HTERT RPE-1 (cell line): Measurements from ENCODE around the gene FBXO38.

ENCODE experiments used
- in situ Hi-C: fragments of 300-500 bp; cut with MboI; formaldehyde crosslinking; loops from 4 replicates; pipeline ENCODE4 v1.14.3; 2020; ENCODE audit warnings: low sequenced_read_pairs

Gene FBXO38

GRCh38 chr5:148425808-148426207 lies 42.0 kb downstream of the FBXO38 start:
- in situ Hi-C loops = no loop called here

GRCh38 chr5:148426514-148426913 lies 42.8 kb downstream of the FBXO38 start:
- in situ Hi-C loops = no loop called here

GRCh38 chr5:148427370-148428042 lies 43.7 kb downstream of the FBXO38 start:
- in situ Hi-C loops = no loop called here

- in situ Hi-C loops = no loop called here
These were observed 45.1 kb downstream of the FBXO38 start for GRCh38 chr5:148428848-148429247.

- in situ Hi-C loops = no loop called here
These were observed 50.1 kb downstream of the FBXO38 start for GRCh38 chr5:148433826-148434225.

- in situ Hi-C loops = no loop called here
These were observed 52.3 kb downstream of the FBXO38 start for GRCh38 chr5:148436029-148436428.

GRCh38 chr5:148437249-148437648 lies 53.5 kb downstream of the FBXO38 start:
- in situ Hi-C loops = no loop called here

GRCh38 chr5:148438933-148439332 lies 55.2 kb downstream of the FBXO38 start:
- in situ Hi-C loops = no loop called here

GRCh38 chr5:148443241-148443640 lies 59.5 kb downstream of the FBXO38 start:
- in situ Hi-C loops = no loop called here

GRCh38 chr5:148443998-148444397 lies 60.2 kb downstream of the FBXO38 start:
- in situ Hi-C loops = no loop called here

GRCh38 chr5:148445578-148445977 lies 61.8 kb downstream of the FBXO38 start:
- in situ Hi-C loops = no loop called here

- in situ Hi-C loops = no loop called here
These were observed 62.9 kb downstream of the FBXO38 start for GRCh38 chr5:148446611-148447010.

- in situ Hi-C loops = no loop called here
These were observed 68.9 kb downstream of the FBXO38 start for GRCh38 chr5:148452499-148453193.

GRCh38 chr5:148454576-148454975 lies 70.8 kb downstream of the FBXO38 start:
- in situ Hi-C loops = no loop called here

- in situ Hi-C loops = no loop called here
These were observed 71.4 kb downstream of the FBXO38 start for GRCh38 chr5:148455185-148455584.

GRCh38 chr5:148457183-148457620 lies 73.4 kb downstream of the FBXO38 start:
- in situ Hi-C loops = no loop called here

GRCh38 chr5:148458036-148458888 lies 74.5 kb downstream of the FBXO38 start:
- in situ Hi-C loops = no loop called here

GRCh38 chr5:148459669-148460068 lies 75.9 kb downstream of the FBXO38 start:
- in situ Hi-C loops = no loop called here

GRCh38 chr5:148465381-148466235 lies 81.8 kb downstream of the FBXO38 start:
- in situ Hi-C loops = no loop called here

- in situ Hi-C loops = no loop called here
These were observed 82.5 kb downstream of the FBXO38 start for GRCh38 chr5:148466236-148466580.

GRCh38 chr5:148467958-148468357 lies 84.2 kb downstream of the FBXO38 start:
- in situ Hi-C loops = no loop called here
